GM12878 (cell line): ENCODE measurements around the gene NDUFS6. TPM values are rescaled to one million over a fixed set of nuclear protein-coding genes. Genes with fewer than 3 reads are reported as not detected.

ENCODE experiments used
- ATAC-seq: fragments of 200-7000 bp; cut with Tn5 transposase; 3 replicates; pipeline ENCODE4 v1.9.1; 2020; ENCODE audit warnings: mild to moderate bottlenecking, moderate library complexity
- BruUV-seq: library from RNA; stranded (reverse); fragments of 400-500 nt; replicated peaks from 2 replicates; lab custom pipeline; 2021; lab: Mats Ljungman, UMichigan
- CTCF ChIA-PET: fragments of 300-600 bp; sonication (Branson Sonifier 250); formaldehyde crosslinking; extraction: SDS; loops from one replicate; lab custom pipeline; 2021; ENCODE audit warnings: inconsistent platforms; lab: Yijun Ruan, JAX
- POLR2A ChIA-PET: fragments of 350-600 bp; formaldehyde crosslinking; extraction: SDS; loops from one replicate; lab custom pipeline; 2021; ENCODE audit warnings: inconsistent platforms; lab: Charles Lee
- RAD21 ChIA-PET: fragments of 300-600 bp; sonication (Branson Sonifier 250); formaldehyde crosslinking; loops from one replicate; lab custom pipeline; 2023; ENCODE audit warnings: antibody characterized with exemption; ENCODE audit not compliant: unreplicated experiment; lab: Charles Lee
- SMC1A ChIA-PET: fragments of 300-600 bp; sonication (Branson Sonifier 250); formaldehyde crosslinking; loops from one replicate; lab custom pipeline; 2023; ENCODE audit not compliant: unreplicated experiment, uncharacterized antibody; lab: Charles Lee
- DNase-seq: peaks from one replicate; pipeline ENCODE4 v3.0.0-alpha.2; 2011; ENCODE audit warnings: low read depth, low spot score
- FAIRE-seq: peaks from 3 replicates; lab custom pipeline; 2011; peaks lifted over from hg19 to GRCh38; lab: Jason Lieb, UNC
- H2AFZ ChIP-seq: 2 replicates; pipeline ENCODE4 v1.6.0; 2011; ENCODE audit warnings: low read depth, low read length, control low read depth; ENCODE audit not compliant: control insufficient read depth
- H3K27ac ChIP-seq: 2 replicates; pipeline ENCODE4 v1.5.1; 2011; ENCODE audit warnings: control low read depth; ENCODE audit not compliant: control insufficient read depth, insufficient read depth
- H3K27me3 ChIP-seq, 2 experiments: replicated peaks in 1 of 2; 2 replicates each; pipeline versions ENCODE4 v1.6.0 to v1.6.1; 2011; ENCODE audit warnings: low read length in 1 of 2; ENCODE audit not compliant: control insufficient read depth in 2 of 2, insufficient read depth in 2 of 2
- H3K36me3 ChIP-seq, 2 experiments: 2 replicates each; pipeline ENCODE4 v1.5.1; 2011; ENCODE audit warnings: low read length in 1 of 2; ENCODE audit not compliant: control insufficient read depth in 2 of 2, insufficient read depth in 2 of 2
- H3K4me1 ChIP-seq: 2 replicates; pipeline ENCODE4 v1.6.1; 2011; ENCODE audit warnings: mild to moderate bottlenecking, low read length, moderate library complexity, mixed read lengths; ENCODE audit not compliant: control insufficient read depth, insufficient read depth
- H3K4me2 ChIP-seq: 2 replicates; pipeline ENCODE4 v1.6.0; 2011; ENCODE audit warnings: control low read depth; ENCODE audit not compliant: control insufficient read depth, insufficient read depth
- H3K4me3 ChIP-seq: fragments of 200-600 bp; sonication (generic); 2 replicates; pipeline ENCODE4 v1.5.1; 2016
- H3K79me2 ChIP-seq: 2 replicates; pipeline ENCODE4 v1.6.0; 2011; ENCODE audit warnings: low read length; ENCODE audit not compliant: control insufficient read depth, insufficient read depth
- H3K9ac ChIP-seq: 2 replicates; pipeline ENCODE4 v1.8.0; 2011; ENCODE audit warnings: low read length, control low read depth, mixed read lengths; ENCODE audit not compliant: control insufficient read depth, insufficient read depth
- H3K9me3 ChIP-seq: replicated peaks from 3 replicates; pipeline ENCODE4 v1.5.1; 2011; ENCODE audit warnings: mild to moderate bottlenecking, low read length; ENCODE audit not compliant: control insufficient read depth, insufficient read depth
- H4K20me1 ChIP-seq: 2 replicates; pipeline ENCODE4 v1.6.0; 2011; ENCODE audit not compliant: control insufficient read depth, insufficient read depth
- ATF2 ChIP-seq: IDR thresholded peaks from 2 replicates; pipeline ENCODE4 v1.6.1; 2012; ENCODE audit warnings: low read length, inconsistent platforms
- BCL11A ChIP-seq: IDR thresholded peaks from 2 replicates; pipeline ENCODE4 v1.6.1; 2011; ENCODE audit warnings: low read depth, low read length
- CBFB ChIP-seq: IDR thresholded peaks from 2 replicates; pipeline ENCODE4 v1.6.1; 2016; ENCODE audit warnings: antibody characterized with exemption, low read depth
- CREM ChIP-seq: IDR thresholded peaks from 2 replicates; pipeline ENCODE4 v1.6.1; 2014; ENCODE audit warnings: antibody characterized with exemption, low read depth
- ETV6 ChIP-seq, 2 experiments: fragments of 450-650 bp in 1 of 2; IDR thresholded peaks in 1 of 2; conservative IDR thresholded peaks in 1 of 2; 2 replicates each; pipeline ENCODE4 v1.6.1; 2014; ENCODE audit warnings: antibody characterized with exemption in 1 of 2, borderline replicate concordance in 1 of 2, low read depth in 1 of 2, mild to moderate bottlenecking in 1 of 2, moderate library complexity in 1 of 2
- JUNB ChIP-seq: IDR thresholded peaks from 2 replicates; pipeline ENCODE4 v1.6.1; 2016; ENCODE audit warnings: antibody characterized with exemption, mild to moderate bottlenecking
- NFYA ChIP-seq: IDR thresholded peaks from 2 replicates; pipeline ENCODE4 v1.6.1; 2011; ENCODE audit warnings: low read depth, mild to moderate bottlenecking, low read length, improper control_type of control experiment, borderline replicate concordance
- POLR2AphosphoS5 ChIP-seq: IDR thresholded peaks from 2 replicates; pipeline ENCODE4 v1.6.1; 2011; ENCODE audit warnings: mild to moderate bottlenecking, low read length, inconsistent platforms
- PRDM15 ChIP-seq: fragments of 450-650 bp; formaldehyde crosslinking; IDR thresholded peaks from 2 replicates; pipeline ENCODE4 v1.4.0; 2020; ENCODE audit warnings: mild to moderate bottlenecking, moderate library complexity
- RAD21 ChIP-seq: IDR thresholded peaks from 2 replicates; pipeline ENCODE4 v1.6.1; 2011; ENCODE audit warnings: mild to moderate bottlenecking, low read depth, low read length, moderate library complexity; ENCODE audit not compliant: insufficient read depth
- SPI1 ChIP-seq: IDR thresholded peaks from 2 replicates; pipeline ENCODE4 v1.6.1; 2011; ENCODE audit warnings: low read depth, mild to moderate bottlenecking, low read length, moderate library complexity, borderline replicate concordance; ENCODE audit not compliant: insufficient read depth
- TCF7 ChIP-seq: IDR thresholded peaks from 2 replicates; pipeline ENCODE4 v1.6.1; 2014; ENCODE audit warnings: antibody characterized with exemption, borderline replicate concordance
- ZNF24 ChIP-seq: fragments of 450-650 bp; IDR thresholded peaks from 2 replicates; pipeline ENCODE4 v1.6.1; 2017; ENCODE audit warnings: antibody characterized with exemption, mild to moderate bottlenecking
- ZNF592 ChIP-seq: fragments of 450-650 bp; IDR thresholded peaks from 2 replicates; pipeline ENCODE4 v1.6.1; 2017; ENCODE audit warnings: mild to moderate bottlenecking, moderate library complexity
- WGBS: methylation state at CpG from one replicate; pipeline ENCODE4 v1.1.6; 2016; ENCODE audit warnings: low lambda C conversion rate; ENCODE audit not compliant: insufficient replicate concordance, insufficient coverage; ENCODE audit errors: missing lambda C conversion rate; 5-methylcytosine and 5-hydroxymethylcytosine counted together
- in situ Hi-C: fragments of 300-500 bp; cut with MboI; formaldehyde crosslinking; loops from 9 replicates; pipeline ENCODE4 v1.14.3; 2018; ENCODE audit warnings: mixed read lengths
- intact Hi-C: fragments of 100-400 bp; cut with micrococcal nuclease; formaldehyde crosslinking; loops from one replicate; pipeline ENCODE4 v1.14.2; 2022; ENCODE audit not compliant: unreplicated experiment
- polyA plus RNA-seq, 11 experiments: library from polyadenylated mRNA; depleted of rRNA in 4 of 11; unstranded in 6 of 11; stranded (reverse) in 5 of 11; fragments of >200 nt; fragmentation: Nextera tagmentation in 4 of 11; fragmentation: Illumina TruSeq in 1 of 11; extraction: Ambion mirVana in 4 of 11; extraction: Trizol in 1 of 11; gene quantifications; 1 replicate in 1 of 11; 2 replicates in 10 of 11; pipeline versions ENCODE4 v1.2.1 to v1.2.3, GENCODE V29; 2011 to 2016; ENCODE audit warnings: inconsistent platforms in 2 of 11, missing spikeins in 2 of 11, low read depth in 1 of 11
- total RNA-seq, 4 experiments: library from RNA; depleted of rRNA in 3 of 4; stranded (reverse); fragments of >200 nt in 3 of 4; fragmentation: Illumina TruSeq in 1 of 4; extraction: Trizol in 1 of 4; gene quantifications; 2 replicates each; pipeline versions ENCODE4 v1.2.1 to v1.2.3, GENCODE V29; 2013 to 2021

NDUFS6 gene
- total and polyA plus RNA-seq, 10 of the 15 experiments (the other 5 are each of a cell fraction or from before 2014, with no cell fraction given), result 20.7 to 213 (median 58.3) TPM

GRCh38 chr5:1855596-1855995 lies 54.4 kb downstream of the NDUFS6 start (continued):
- no peak for TF ChIP-seq ATF2
- TF ChIP-seq TCF7, result no peak
- TF ChIP-seq CBFB, result no peak
- no peak for TF ChIP-seq NFYA

GRCh38 chr5:1856596-1857255 lies 55.5 kb downstream of the NDUFS6 start:
- BruUV-seq, result no TSS peak
- ChIA-PET POLR2A (no interaction called here), RAD21 (no interaction called here), SMC1A (no interaction called here), CTCF (no interaction called here)
- Histone ChIP-seq H3K9me3 (no peaks in the 10 kb centered on the region), H3K4me3 (no peak overlapping the region), H4K20me1 (no peaks in the 10 kb centered on the region), H3K79me2 (no peaks in the 10 kb centered on the region), H3K36me3 (no peaks in the 10 kb centered on the region), H3K27ac (no peak overlapping the region), H3K9ac (no peak overlapping the region), H3K27me3 (no peaks in the 10 kb centered on the region; a peak in 1 of 4 replicates), H3K4me1 (no peaks in the 10 kb centered on the region), H2AFZ (no peak overlapping the region), H3K4me2 (no peak overlapping the region)
- no peak for DNase-seq
- no peak for ATAC-seq
- FAIRE-seq, result no peak
- in situ Hi-C loops, result no loop called here
- 31% methylated on average over 32 of the region's 49 CpGs for WGBS
- intact Hi-C loops, result no loop called here
- TF ChIP-seq SPI1 (no peak), BCL11A (no peak), PRDM15 (CRISPR knock-in tag) (no peak), ZNF592 (no peak), POLR2AphosphoS5 (no peak), ZNF24 (no peak), ETV6 (conservative IDR thresholded peaks at IDR 0.05 in 1 of 2, IDR thresholded peaks at IDR 0.05 in 1 of 2; ENCODE audit: borderline replicate concordance in 1 of 2, low read depth in 1 of 2) (no peak), CREM (no peak), RAD21 (no peak), JUNB (no peak)
